Measurements from ENCODE around the gene NFATC1.
"Not testable (repeated sequence)": the region's sequence is repeated elsewhere in the genome, so short reads cannot be mapped to it uniquely, and the experiment has no call there.

Gene NFATC1

DNA sequence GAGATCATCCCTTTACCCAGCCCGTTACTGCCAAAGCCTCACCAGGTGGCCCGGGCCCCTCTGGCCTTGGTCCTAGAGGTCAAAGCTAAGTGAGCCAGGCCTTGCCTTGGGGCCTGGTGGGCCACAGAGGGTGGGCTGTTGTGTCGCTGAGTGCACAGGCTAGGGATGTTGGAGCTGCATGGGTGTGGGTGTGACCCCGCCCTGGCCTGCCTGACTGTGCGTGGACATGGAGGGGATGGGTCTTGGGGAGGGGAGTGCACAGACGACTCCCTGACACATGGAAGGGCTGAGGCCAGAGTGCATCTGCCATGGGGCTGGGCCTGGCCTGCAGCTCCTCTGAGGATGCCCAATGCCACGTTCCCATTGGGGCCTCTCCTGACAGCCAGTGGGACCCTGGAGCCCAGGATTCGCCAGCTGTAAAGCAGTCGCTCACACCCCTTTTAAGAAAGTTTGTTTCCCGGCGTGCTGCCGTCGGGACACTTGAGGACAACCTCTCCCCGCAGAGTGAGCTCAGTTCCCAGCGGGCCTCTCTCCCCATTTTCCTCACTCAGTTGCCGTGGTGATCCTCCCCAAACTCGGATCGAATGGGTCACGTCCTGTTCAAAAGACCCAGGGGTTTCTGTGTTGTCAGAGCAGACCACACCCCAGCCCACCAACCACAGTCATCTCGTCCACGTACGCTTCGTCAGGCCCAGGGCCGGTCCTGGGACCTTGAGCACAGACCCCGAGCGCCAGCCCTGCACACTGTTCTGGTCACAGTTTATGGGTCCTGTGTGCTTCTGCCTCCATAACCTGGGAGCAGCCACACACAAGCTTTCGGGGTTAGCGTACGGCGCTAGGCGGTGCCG lies 93.5 kb downstream of the NFATC1 start:
- DNase-seq (ENCODE audit: low spot score): no peak

DNA sequence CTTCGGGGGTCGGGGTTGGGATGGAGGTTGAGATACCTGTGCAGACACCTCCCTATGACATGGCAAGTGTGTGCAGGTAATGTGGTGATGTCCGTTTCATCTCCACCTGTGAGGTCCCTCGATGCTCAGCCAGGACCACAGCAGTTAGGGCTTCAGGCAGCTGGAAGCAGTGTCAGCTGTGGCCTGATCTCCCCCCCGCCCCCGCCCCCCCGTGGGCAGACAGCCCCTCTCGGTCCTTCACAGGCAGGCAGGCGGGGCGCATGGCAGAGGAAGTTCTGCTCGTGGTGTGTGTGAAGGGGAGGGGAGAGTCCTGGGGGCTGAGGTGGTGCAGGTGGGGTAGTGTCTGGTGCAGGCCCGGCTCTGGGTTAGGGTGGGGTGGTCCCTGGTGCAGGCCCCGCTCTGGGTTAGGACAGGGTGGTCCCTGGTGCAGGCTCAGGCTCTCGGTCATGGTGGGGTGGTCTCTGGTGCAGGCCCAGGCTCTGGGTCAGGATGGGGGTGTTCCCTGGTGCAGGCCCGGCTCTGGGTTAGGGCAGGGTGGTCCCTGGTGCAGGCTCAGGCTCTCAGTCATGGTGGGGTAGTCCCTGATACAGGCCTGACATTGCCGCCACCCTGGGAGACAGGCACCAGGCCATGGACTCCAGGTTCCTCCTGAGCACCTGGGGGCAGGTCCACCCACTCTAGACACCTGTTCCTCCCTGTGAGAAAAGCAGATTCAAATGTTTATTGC lies 94.3 kb downstream of the NFATC1 start:
- no peak for DNase-seq (ENCODE audit: low spot score)

DNA sequence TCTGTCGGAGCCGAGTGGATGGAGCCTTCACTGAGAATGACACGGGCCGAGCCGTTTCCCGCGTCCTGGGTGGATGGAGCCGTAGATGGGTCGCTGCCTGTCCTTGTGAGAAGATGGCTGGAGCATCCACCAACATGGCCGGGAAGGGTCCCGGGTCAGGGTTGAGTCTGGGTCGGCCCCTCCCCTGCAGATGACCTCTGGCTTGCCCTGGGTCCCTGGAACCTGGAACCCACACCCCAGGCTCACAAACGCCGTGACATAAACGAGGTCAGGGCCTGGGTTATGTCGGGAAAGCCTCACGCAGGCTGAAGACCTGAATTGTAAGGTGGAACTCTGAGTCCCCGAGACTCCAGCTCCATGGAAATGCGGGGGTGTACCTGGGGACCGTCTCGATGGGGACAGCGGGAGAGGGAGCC lies 94.9 kb downstream of the NFATC1 start:
- no peak for DNase-seq (ENCODE audit: low spot score)

DNA sequence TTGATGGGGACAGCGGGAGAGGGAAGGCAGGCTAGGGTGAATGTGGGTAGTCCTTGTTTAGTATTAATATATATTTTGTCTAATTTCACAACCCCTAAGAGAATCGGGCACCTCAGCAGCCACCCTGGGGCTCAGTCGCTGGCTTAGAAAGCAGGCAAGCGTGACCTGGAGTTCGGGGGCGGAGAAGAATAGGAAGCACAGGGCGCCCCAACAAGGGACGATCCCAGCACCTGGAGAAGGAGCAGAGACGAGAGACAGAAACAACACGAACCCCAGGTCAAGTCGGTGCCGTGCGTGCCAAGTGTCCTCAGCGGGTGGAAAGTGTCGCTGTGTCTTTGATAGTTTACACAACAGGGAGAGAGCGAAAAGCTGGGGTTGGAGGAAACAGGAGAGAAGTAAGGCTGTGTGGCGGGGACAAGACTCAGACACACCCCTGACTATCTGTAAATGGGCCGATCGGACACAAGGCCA lies 95.4 kb downstream of the NFATC1 start:
- DNase-seq (ENCODE audit: low spot score): no peak

DNA sequence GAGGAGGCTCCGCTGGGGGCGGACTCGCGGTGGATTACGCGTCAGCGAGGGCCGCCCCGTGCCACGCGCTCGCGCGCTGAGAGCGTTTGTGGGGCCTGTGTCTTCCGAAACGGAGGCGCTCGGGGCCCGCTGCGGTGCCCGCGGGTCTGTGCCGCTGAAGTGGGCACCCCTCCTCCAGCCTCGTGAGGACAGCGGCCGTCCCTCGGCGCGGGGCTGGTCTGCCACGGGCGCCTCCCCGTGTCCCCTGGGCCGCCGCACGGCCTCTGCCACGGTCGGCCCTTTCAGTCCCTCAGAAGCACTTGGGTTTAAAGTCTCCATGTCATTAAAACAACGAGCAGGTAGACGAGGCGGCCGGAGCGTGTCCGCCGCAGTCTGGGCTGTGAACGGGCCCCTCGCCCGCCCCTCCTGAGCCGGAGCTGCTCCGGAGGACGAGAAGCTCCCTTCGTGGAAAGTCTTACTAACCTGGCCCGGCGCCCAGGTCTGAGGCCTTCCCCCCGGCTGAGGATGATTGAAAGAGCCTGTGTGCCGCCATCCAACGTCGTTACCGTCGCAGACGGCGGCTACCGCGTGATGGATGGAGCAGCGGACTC lies 97.6 kb downstream of the NFATC1 start:
- DNase-seq (ENCODE audit: low spot score): no peak

DNA sequence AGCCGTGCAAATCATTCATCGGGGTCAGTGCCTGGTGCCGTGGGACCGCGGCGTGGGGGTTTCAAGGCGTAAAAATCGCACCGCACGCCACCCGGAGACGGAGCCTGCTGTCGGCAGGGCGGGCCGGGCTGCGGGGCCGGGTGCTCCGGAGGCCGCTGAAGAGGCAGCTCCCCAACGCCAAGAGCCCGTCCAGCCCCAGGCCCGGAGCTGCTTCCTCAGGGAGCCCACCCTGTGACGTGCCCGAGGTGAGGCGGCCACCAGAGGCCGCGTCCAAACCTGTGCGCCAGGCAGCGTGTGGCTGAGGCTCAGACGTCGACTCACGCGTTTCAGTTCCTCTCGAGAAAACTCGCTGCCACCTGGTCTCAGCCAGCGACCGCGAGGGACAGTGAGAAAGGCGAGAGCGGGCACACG lies 98.1 kb downstream of the NFATC1 start:
- no peak for DNase-seq (ENCODE audit: low spot score)

DNA sequence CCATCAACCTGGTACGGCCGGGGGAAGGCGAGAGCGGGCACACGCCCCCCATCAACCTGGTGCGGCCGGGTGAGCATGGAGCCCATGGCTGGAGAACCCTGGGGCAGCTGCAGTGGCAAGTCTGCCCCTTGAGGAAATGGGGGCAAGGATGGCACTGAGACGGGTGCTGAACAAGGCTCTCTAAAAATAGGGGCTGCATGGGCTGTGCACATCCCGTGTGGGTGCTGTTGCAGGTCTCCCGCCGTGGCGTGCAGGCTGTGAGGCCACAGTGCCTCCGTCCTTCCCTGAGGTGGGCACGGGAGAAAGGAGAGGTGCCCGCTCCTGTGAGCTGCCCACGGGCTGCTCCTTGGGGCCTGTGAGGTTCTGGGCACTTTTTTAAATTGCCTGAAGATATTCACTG lies 99.2 kb downstream of the NFATC1 start:
- DNase-seq (ENCODE audit: low spot score): no peak

DNA sequence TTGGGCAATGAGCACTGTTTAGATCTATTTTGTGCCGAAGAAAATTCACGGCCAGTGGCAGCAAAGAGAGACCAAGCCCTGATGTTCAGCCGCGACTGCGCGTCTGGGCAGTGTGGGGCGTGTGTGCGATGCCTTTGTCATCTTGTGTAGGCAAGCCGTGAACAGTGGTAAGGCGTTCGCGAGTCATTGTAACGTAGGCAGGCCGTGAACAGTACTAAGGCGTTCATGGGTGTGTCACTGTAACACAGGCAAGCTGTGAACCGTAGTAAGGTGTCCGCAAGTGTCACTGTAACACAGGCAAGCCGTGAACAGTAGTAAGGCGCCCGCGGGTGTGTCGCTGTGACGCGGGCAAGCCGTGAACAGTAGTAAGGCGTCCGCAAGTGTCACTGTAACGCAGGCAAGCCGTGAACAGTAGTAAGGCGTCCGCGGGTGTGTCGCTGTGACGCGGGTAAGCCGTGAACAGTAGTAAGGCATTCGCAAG lies 99.9 kb downstream of the NFATC1 start:
- DNase-seq (ENCODE audit: low spot score): no peak

DNA sequence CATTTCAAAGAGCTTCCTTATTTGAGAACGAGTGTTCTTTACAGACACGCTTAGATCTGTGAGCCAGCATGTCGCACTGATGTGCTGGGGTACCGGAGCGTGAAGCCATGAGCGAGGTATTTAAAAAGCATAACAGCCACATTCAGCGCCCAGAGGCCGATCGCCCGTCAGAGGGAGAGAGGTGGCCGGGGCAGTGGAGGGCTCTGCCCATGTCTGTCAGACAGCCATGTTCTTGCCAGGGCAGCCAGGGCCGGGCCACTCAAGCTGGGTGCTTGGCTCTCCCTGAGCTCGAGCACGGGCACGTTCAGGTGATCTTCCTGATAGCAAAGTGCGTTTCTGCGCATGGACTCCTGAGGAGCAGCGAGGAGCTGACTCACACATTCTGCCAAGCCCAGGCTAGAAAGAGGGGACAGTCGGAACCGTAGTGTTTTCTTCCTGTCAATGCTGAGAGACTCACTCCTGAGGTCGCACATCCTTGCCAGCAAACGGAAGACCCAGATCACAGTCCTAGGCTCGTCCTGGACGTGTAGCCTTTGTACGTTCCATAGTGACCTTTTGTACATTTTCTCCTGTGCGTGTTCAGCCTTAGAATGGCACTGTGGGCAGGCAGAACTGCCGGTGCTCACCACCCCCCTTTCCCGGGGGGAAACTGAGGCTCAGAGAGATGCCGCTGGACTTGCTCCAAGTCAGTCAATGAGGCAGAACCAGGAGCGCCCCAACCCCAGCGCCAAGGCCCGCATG lies 100.7 kb downstream of the NFATC1 start:
- DNase-seq (ENCODE audit: low spot score): no peak

DNA sequence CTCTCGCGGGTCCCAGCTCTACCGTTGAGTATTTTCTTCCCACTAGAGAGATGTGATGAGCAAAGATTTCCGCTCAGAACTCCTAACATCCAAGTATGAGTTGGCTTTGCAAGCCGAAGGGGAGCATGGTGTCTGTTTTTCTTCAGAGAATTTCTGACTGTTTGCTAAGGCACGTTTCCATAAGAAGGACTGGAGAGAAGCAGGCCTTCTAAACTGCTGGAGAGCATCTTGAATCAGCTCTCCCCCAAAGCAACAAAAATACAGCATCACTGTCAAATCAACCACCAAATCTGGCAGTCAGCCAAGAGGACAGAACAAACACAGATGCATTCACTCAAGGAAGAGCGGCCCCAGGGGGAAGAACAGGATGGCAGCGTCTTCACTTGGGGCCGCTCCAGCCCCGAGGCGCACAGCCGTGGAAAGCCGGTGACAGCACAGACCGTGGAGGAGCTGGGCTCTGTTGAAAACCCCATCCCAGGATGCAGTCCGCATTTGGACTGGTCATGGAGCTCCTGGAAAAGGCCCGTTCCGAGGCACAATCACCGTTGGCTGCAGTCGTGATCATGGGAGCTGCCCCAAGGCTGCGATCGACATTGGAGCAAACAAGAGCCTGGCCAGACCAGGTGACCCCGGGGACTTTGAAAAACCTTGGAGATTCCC lies 101.4 kb downstream of the NFATC1 start:
- peak; percentile 85 for DNase-seq (ENCODE audit: low spot score)

DNA sequence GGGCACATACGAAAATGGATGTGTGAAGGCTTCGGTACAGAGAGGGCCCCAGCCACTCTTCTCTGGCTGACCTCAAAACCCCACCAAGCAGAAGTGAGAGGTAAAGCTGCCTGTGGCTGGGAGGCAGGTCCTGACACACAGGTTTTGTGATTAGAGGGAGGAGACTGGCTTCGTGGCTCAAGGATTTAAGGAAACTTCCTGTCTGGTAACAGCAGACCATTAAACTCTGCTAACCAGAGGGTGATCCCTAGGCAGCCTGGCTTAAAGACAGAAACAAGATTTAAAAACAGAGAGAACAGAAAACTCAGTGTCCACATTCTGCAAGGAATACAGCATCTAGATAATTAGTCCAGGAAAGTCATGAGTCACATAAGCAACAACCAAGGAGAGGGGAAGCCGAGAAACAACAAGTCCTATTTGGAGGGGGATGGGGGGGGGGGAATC lies 101.9 kb downstream of the NFATC1 start:
- no peak for DNase-seq (ENCODE audit: low spot score)

DNA sequence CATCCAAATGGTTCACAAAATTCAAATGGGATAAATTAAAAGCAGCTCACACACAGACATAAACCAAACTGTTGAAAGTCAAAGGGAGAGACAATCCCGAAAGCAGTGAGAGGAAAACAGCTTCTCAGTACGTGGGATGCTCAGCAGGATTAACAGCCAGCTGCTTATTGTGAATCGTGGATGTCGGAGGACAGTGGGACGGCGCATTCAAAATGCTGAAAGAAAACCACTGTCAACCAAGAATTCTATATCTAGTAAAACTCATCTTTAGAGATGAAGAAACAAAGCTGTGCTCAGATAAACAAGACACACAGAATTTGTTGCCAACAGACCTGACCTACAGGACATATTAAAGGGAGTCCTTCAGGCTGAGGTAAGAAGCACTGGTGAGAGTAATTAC lies 102.9 kb downstream of the NFATC1 start:
- no peak for DNase-seq (ENCODE audit: low spot score)

DNA sequence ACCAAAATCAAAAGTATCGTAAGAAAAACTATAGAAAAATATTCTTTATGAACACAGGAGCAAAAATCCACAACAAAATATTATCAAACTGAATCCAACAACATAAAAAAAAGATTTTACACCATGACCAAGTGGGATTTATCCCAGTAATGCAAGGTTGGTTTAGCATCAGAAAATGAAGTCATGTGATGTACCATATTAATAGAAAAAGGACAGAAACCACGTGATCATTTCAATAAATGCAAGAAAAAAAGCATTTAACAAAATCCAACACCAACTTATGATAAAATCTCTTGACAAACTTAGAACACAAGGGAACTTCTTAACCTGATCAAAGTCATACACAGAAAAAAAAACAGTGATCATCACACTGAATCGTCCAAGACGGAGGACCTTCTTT lies 105.3 kb downstream of the NFATC1 start:
- DNase-seq (ENCODE audit: low spot score): no peak

DNA sequence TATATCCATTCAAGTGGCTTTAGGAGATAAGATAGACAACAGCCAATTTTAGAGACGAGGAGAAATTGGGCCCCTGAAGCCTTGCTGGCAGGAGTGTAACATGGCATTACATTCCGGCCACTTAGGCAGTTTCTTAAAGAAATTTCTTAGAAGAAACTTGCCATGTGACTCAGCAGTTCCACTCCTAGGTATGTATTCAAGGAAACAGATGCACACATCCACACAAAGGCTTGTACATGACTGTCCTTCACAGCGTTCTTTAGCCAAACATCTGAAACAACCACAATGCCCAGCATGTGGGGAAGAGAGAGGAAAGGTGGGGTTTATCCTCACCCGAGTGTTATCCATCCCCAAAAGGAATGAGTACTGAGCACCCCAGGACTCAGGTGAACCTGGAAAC lies 107.1 kb downstream of the NFATC1 start:
- DNase-seq (ENCODE audit: low spot score): no peak

DNA sequence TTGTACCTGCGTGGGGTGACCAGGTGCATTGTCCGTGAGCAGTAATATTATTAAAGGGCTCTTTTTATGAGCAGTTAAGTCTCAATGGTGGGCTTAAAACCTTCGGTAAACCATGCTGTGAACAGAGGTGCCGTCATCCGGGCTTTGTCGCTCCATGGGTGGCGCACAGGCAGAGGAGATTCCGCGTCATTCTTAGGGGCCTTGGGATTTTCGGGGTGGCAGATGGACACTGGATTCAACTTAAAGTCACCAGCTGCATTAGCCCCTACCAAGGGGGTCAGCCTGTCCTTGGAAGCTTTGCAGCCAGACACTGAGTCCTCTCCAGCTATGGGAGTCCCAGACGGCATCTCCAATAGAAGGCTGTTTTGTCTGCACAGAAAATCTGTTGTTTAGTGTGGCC lies 107.7 kb downstream of the NFATC1 start:
- no peak for DNase-seq (ENCODE audit: low spot score)

DNA sequence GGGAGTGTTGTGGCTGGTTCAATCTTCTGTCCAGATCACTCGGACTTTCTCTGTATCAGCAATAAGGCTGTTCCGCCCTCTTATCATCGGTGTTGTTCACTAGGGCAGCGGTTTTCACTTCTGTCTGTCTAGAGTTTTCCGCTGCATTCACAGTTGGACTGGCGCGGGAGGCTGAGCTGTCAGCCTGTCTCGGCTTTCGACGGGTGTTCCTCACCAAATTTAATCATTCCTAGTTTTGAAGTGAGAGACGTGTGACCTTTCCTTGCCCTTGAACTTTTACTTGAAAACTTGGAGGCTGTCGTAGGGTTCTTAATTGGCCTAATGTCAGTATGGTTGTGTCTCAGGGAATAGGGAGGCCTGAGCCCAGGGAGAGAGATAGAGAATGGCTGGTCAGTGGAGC lies 108.3 kb downstream of the NFATC1 start:
- DNase-seq (ENCODE audit: low spot score): no peak

DNA sequence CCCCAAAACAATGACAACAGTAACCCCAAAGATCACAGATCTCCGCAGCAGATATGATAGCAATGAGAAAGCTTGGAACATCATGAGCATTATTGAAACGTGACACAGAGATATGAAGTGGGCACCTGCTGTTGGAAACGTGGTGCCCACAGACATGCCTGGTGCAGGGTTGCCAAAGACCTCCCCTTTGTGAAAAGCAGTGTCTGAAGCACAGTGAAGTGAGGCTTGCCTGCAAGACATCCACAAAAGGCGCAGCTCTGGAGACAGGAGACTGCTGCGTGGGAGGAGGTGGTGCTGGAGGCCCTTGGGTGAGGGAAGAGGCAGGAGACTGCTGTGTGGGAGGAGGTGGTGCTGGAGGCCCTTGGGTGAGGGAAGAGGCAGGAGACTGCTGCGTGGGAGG lies 108.8 kb downstream of the NFATC1 start:
- not testable (repeated sequence) for DNase-seq (ENCODE audit: low spot score)

DNA sequence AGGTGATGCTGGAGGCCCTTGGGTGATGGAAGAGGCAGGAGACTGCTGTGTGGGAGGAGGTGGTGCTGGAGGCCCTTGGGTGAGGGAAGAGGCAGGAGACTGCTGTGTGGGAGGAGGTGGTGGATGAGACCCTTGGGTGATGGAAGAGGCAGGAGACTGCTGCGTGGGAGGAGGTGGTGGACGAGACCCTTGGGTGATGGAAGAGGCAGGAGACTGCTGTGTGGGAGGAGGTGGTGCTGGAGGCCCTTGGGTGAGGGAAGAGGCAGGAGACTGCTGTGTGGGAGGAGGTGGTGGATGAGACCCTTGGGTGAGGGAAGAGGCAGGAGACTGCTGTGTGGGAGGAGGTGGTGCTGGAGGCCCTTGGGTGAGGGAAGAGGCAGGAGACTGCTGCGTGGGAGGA lies 109.7 kb downstream of the NFATC1 start:
- not testable (repeated sequence) for DNase-seq (ENCODE audit: low spot score)

DNA sequence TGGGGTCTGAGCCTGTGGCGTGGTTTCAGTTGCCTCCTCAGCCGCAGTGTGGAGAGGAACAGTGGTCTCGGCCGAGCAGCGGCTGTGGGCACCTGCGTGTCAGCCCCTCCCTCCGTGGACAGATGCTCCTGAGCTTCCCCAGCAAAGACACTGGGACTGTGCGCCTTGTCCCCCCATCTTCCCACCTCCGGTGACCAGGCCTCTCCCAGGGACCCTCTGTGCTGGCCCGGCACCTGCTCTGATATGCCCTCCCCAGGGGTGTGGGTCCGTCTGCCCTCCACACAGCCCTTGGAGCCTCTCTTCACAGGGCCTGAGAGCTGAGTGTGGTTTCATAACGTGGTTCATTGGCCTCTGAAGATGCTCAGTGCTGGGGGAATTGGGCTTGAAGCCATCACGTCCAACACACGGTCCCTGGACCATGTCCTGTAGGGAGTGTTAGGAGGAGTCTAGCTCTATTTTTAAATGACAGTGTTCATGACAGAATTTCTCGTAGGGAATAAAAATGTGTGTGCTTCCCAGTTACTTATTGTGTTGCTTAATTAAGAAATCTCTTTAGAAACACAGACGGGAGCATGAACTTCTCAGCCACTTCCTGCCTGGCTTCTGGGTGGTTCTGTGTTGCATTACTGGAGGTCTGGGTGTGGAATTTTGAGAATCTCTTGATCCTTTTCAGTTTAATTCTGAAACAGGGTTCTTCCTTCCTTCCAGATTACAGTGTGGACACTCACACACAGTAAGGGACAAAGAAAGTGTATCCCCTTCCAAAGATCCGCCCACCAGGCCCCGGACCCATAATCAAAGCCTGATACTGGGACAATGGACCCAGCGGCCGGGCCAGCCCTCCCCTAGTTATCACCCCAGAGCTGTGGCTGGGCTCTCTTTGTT lies 110.7 kb downstream of the NFATC1 start:
- peak; percentile 35 for DNase-seq (ENCODE audit: low spot score)

DNA sequence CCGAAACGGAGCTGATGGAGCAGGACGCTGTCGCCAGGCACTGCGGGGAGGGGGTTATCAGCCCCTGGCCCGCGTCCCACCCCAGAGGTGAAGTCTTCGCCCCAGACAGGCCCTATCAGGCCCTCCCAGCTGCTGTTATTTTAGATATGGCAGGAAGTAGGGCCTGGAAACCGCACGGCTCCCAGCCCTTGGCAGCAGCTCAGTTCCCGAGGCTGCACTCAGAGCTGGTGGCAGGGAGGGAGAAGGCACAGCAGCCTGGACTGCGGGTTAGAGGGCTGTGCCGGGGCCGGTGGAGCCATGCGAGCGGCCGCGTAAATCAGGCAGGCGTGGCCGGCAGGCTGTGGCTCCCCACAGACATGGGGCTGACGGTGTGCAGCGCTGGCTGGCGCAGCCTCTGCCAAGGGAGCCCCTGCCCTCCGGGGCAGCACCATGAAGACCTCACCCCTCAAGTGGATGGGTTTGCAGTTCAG lies 111.4 kb downstream of the NFATC1 start:
- DNase-seq (ENCODE audit: low spot score): peak; percentile 44

Measured in pons (tissue), 1 donor.